Loucy (cell line): Measurements from ENCODE around the gene FHIT.

Experiments
- CTCF ChIP-seq: fragments of 200-600 bp; sonication (generic); conservative IDR thresholded peaks from 2 replicates; pipeline ENCODE4 v1.5.1; 2014; ENCODE audit warnings: mild to moderate bottlenecking, antibody characterized with exemption, low read length
- EZH2phosphoT487 ChIP-seq: fragments of 200-600 bp; IDR thresholded peaks from 2 replicates; pipeline ENCODE4 v1.6.1; 2018; ENCODE audit warnings: antibody characterized with exemption, mild to moderate bottlenecking, moderate library complexity, borderline replicate concordance

GRCh38 chr3:60657972-60658371 lies 593.3 kb downstream of the FHIT start:
- TF ChIP-seq CTCF: no peak
- no peak for TF ChIP-seq EZH2phosphoT487
